Measurements from ENCODE around the gene ELAVL3. TPM values are rescaled to one million over a fixed set of nuclear protein-coding genes. Genes with fewer than 3 reads are reported as not detected.
A peak's percentile ranks its signal among the peaks of the same experiment; 100 is the strongest.

ELAVL3 gene
- total RNA-seq, 4 donors from 2014 or later: not detected

DNA sequence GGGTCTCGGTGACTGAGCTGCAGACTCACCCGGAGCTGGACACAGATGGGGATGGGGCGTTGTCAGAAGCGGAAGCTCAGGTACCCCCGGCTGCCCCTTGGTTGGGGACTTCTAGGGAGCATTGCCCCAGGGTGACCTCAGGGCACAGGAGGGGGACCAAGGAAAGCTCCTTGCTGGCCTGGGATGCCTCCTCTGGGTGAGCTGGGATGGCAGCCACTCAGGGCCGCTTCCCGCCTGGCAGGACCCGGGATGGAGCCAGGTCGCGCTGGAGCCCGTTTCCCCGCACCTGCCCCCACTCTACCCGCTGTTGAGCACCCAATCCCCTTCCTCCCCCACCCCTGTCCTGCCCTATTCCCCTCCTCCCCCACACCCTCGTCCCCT is 34.6 kb downstream of the ELAVL3 start:
- no peak overlapping the region for H3K27ac ChIP-seq
- DNase-seq: no peak
- H3K27me3 ChIP-seq: no peaks in the 10 kb centered on the region
- 86 to 87% methylated on average over 7 to 9 of the region's 14 CpGs for WGBS, 2 donors
- TF ChIP-seq POLR2A (IDR thresholded peaks at IDR 0.05): no peak
- TF ChIP-seq, protein P1, sequence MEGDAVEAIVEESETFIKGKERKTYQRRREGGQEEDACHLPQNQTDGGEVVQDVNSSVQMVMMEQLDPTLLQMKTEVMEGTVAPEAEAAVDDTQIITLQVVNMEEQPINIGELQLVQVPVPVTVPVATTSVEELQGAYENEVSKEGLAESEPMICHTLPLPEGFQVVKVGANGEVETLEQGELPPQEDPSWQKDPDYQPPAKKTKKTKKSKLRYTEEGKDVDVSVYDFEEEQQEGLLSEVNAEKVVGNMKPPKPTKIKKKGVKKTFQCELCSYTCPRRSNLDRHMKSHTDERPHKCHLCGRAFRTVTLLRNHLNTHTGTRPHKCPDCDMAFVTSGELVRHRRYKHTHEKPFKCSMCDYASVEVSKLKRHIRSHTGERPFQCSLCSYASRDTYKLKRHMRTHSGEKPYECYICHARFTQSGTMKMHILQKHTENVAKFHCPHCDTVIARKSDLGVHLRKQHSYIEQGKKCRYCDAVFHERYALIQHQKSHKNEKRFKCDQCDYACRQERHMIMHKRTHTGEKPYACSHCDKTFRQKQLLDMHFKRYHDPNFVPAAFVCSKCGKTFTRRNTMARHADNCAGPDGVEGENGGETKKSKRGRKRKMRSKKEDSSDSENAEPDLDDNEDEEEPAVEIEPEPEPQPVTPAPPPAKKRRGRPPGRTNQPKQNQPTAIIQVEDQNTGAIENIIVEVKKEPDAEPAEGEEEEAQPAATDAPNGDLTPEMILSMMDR (IDR thresholded peaks at IDR 0.05): no peak
- peaks cover 45 to 98% (median 55%) of the 10 kb centered on the region in 3 donors for H3K36me3 ChIP-seq
- intact Hi-C loops (cut with DNase I): loop anchor here (10.0 kb wide), 1 partner anchor 151 kb away; the partner anchor contains the start of gene TSPAN16
- no peaks in the 10 kb centered on the region for H3K9me3 ChIP-seq
- no peak overlapping the region for H3K4me3 ChIP-seq
- H3K4me1 ChIP-seq: peaks cover 0 to 14% (median 0%) of the 10 kb centered on the region in 3 donors

GRCh38 chr19:11445141-11445540 is 35.7 kb downstream of the ELAVL3 start:
- TF ChIP-seq, protein P1 (IDR thresholded peaks at IDR 0.05): no peak
- TF ChIP-seq POLR2A (IDR thresholded peaks at IDR 0.05): no peak
- WGBS, 2 donors: 79 to 97% methylated on average over 3 to 7 of the region's 13 CpGs

GRCh38 chr19:11444059-11444458 is 36.8 kb downstream of the ELAVL3 start:
- no peaks in the 10 kb centered on the region for H3K9me3 ChIP-seq
- H3K4me1 ChIP-seq: peaks cover 0 to 14% (median 0%) of the 10 kb centered on the region in 3 donors
- 31 to 67% methylated on average over 3 of the region's 5 CpGs for WGBS, 2 donors
- H3K4me3 ChIP-seq: no peak overlapping the region
- H3K27me3 ChIP-seq: no peaks in the 10 kb centered on the region
- intact Hi-C loops (cut with DNase I): loop anchor here (10.0 kb wide), 1 partner anchor 149 kb away; the partner anchor contains the start of gene TSPAN16
- H3K27ac ChIP-seq: peak overlapping the region in 2 of 4 donors; percentile 9 to 23
- TF ChIP-seq, protein P1 (IDR thresholded peaks at IDR 0.05): no peak
- no peak for TF ChIP-seq POLR2A (IDR thresholded peaks at IDR 0.05)
- no peak for DNase-seq
- H3K36me3 ChIP-seq: peaks cover 49 to 100% (median 59%) of the 10 kb centered on the region in 3 donors

More at GRCh38 chr19:11445141-11445540, 35.7 kb downstream of the ELAVL3 start:
- Histone ChIP-seq H3K9me3 (no peaks in the 10 kb centered on the region), H3K27ac (no peak overlapping the region), H3K36me3 (peaks cover 52 to 100% (median 60%) of the 10 kb centered on the region in 3 donors), H3K27me3 (no peaks in the 10 kb centered on the region), H3K4me3 (no peak overlapping the region), H3K4me1 (peaks cover 0 to 14% (median 0%) of the 10 kb centered on the region in 3 donors)
- DNase-seq: no peak
- intact Hi-C loops (cut with DNase I): loop anchor here (10.0 kb wide), 1 partner anchor 150 kb away; the partner anchor contains the start of gene TSPAN16

DNA sequence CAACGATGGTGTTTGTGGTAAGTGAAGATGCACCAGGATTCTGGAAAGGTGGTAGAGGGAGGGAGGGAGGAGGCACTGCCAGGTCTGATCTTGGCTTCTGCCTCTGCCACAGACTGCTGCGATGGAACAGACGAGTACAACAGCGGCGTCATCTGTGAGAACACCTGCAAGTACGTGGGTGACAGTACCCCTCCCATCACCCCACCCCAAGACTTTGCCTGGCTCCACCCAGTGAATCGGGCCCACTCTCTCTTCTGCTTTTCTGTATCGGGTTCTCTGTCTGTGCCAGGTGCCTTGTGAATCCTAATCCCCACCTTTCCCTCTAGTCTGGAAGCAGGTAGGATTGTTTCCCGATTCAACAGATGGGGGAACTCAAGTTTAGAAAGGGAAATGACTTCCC is 42.9 kb downstream of the ELAVL3 start:
- H3K36me3 ChIP-seq: peaks cover 19 to 65% (median 47%) of the 10 kb centered on the region in 3 donors
- intact Hi-C loops (cut with DNase I): no loop called here

GRCh38 chr19:11435833-11436313 is 45.0 kb downstream of the ELAVL3 start:
- peaks cover 14 to 27% (median 19%) of the 10 kb centered on the region in 3 donors for H3K4me1 ChIP-seq
- H3K27me3 ChIP-seq: no peaks in the 10 kb centered on the region
- no peaks in the 10 kb centered on the region for H3K9me3 ChIP-seq
- 0% methylated on average over 5 to 6 of the region's 21 CpGs for WGBS, 2 donors
- peak overlapping the region; percentile 80 to 87 (median 85) for H3K27ac ChIP-seq
- no peak for TF ChIP-seq POLR2A (IDR thresholded peaks at IDR 0.05)
- TF ChIP-seq, protein P1 (IDR thresholded peaks at IDR 0.05): no peak
- DNase-seq: peak; percentile 20
- peaks cover 10 to 44% (median 30%) of the 10 kb centered on the region in 3 donors for H3K36me3 ChIP-seq
- peak overlapping the region; percentile 61 to 93 (median 82) for H3K4me3 ChIP-seq
- intact Hi-C loops (cut with DNase I): no loop called here

More for the DNA sequence above, 42.9 kb downstream of the ELAVL3 start:
- no peak overlapping the region for H3K4me3 ChIP-seq
- H3K4me1 ChIP-seq: peaks cover 14 to 27% (median 19%) of the 10 kb centered on the region in 3 donors
- no peak overlapping the region for H3K27ac ChIP-seq
- no peaks in the 10 kb centered on the region for H3K9me3 ChIP-seq
- DNase-seq: no peak
- no peak for TF ChIP-seq POLR2A (IDR thresholded peaks at IDR 0.05)
- TF ChIP-seq, protein P1 (IDR thresholded peaks at IDR 0.05): no peak
- 91 to 94% methylated on average over 7 to 8 of the region's 9 CpGs for WGBS, 2 donors
- H3K27me3 ChIP-seq: no peaks in the 10 kb centered on the region
